GM18520 (cell line): ENCODE results near the gene FUT8.
A peak's percentile ranks its signal among the peaks of the same experiment; 100 is the strongest.
"Not testable (repeated sequence)": the region's sequence is repeated elsewhere in the genome, so short reads cannot be mapped to it uniquely, and the experiment has no call there.

Source experiments
- ATAC-seq: cut with Tn5 transposase; IDR thresholded peaks from one replicate; pipeline ENCODE4 v1.9.1; 2021; ENCODE audit not compliant: unreplicated experiment

The FUT8 gene

GRCh38 chr14:65449647-65450046, 37.1 kb downstream of the FUT8 start:
- no peak for ATAC-seq

DNA sequence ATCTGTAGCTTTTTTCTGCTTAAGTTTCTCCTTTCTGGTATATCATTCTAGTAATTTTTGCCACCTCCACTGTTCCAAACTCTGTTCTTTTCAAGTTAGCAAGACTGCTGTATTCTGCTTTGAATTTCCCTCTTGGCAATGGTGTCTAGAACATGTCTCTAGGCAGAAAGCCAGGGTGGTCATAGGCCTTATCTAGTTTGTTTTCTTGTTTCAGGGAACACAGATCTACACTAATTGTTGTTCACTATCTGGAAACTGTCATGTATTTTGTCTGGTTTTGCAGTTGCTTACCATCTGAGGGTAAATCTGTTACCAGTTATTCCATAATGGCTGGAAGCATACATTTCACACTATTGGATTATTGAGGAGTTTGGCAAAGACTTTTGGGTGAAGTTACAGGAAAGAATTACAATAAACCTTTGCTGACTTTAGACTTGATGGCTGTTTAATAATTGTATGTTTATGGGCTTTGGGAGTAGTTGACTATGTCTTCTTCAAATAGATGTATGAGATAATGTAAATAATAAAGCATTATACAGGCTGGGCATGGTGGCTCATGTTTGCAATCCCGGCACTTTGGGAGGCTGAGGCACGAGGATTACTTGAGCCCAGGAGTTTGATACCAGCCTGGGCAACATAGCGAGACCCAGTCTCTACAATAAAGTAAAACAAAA, 41.4 kb downstream of the FUT8 start:
- ATAC-seq: no peak

DNA sequence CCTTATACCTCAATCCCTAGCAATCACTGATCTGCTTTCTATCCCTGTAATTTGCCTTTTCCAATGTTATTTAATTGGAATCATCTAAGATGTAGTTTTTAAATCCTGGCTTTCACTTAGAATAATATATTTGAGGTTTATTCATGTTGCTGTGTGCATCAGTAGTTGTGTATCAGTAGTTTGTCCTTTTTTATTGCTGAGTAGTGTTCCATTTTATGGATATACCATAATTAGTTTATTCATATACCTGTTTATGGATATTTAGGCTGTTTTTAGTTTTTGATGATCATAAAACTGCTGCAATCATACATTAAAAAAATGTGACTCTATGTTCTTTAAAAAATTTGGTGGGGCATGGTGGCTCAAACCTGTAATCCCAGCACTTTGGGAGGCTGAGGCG, 43.7 kb downstream of the FUT8 start:
- ATAC-seq: no peak

DNA sequence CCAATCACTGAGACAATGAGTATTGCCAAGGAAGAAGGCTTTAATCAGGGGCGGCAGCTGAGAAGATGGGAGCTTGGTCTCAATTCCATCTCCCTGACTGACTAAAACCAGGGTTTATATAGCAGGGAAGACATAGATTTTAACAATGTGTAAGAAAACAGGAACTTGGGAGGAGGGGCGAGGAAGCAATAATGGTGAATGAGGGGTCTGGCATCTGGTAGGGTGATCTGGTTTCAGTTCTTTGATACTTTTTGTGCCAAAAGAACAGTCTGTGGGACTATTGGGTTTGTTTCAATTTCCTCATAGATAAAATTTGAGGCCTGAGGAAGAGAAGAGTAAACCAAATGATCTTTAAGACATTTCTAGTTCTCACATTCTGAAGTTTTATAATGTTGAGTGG, 49.2 kb downstream of the FUT8 start:
- ATAC-seq: no peak

DNA sequence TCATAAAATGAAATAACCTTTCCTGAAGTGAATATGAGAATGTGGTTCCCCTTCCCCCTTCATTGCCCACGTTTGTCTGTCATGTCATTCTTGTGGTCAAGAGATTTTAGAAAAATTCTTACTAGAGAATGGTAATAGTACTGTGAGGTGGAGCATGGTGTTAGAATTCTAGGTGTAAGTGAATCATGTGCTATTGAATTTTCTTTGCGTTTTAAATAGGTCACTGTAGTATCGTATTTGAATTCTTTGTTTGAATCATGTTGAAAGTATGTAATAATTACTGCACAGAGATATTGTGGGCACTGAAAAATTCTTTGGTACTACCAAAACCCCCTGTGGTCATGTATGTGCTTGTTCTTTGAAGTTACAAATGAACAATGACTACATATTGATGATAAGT, 49.9 kb downstream of the FUT8 start:
- peak; percentile 73 for ATAC-seq

- no peak for ATAC-seq
Observed at GRCh38 chr14:65465584-65465983, 53.1 kb downstream of the FUT8 start.

- not testable (repeated sequence) for ATAC-seq
Observed at GRCh38 chr14:65467926-65468325, 55.4 kb downstream of the FUT8 start.

GRCh38 chr14:65469903-65470302, 57.4 kb downstream of the FUT8 start:
- no peak for ATAC-seq

- ATAC-seq: no peak
Observed at GRCh38 chr14:65470404-65470880, 57.9 kb downstream of the FUT8 start.

DNA sequence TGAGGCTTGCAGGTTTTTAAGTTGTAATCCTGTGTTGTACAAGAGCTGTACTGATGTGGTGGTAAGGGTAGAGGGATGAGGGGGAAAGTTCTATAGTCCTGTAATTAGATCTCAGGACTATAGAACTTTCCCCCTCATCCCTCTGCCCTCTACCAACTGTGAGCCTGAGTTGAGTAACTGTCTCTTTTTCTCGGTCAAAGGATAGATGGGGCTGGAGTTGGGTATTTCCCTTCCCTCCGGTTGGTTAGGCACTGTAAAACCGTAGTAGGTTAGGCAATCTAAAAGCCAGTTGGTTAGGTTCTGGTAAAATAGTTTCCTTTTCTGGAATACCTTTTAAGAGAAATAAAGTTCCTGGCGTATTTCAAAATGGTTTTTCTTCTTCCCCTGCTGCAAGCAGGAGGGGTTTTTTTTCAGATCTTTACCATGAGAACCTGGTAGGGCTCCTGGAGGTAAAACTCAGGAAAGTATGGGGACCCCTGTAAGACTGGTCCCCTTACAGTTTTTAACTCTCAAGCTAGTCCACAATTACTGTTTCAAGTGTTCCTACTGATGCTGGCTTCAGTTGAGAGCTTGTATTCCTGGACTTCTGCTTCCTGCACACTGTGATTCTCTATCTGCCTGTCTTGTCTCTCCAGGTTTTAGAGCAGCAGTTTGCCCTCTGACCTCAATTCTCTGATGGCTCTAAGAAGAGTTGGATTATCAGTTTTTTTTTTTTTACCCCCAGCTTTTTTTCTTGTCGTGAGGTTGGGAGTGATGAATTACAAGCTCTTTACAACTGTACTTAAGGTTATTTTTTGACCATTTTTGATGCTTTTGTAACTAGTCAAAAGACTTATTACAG, 58.7 kb downstream of the FUT8 start:
- ATAC-seq: peak; percentile 77

GRCh38 chr14:65472189-65472588, 59.7 kb downstream of the FUT8 start:
- no peak for ATAC-seq

GRCh38 chr14:65476273-65476941, 63.9 kb downstream of the FUT8 start:
- ATAC-seq: peak; percentile 63

DNA sequence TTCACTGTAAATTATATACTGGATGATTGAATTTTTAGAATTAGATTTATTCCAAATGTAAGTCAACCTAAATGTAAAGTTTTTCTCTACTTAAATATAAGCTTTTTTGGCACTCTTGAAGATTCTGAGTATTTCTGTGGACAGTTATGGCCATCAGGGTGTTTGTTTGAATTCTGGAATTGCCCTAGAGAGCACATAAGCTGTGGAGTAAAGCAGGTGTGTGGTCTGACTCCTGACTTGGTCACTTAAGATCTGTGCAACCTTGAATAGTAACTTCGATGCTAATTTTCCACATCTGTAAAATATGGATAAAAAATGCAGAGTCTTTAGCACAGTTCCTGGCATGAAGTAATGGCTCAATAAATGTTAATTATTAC, 64.4 kb downstream of the FUT8 start:
- no peak for ATAC-seq

DNA sequence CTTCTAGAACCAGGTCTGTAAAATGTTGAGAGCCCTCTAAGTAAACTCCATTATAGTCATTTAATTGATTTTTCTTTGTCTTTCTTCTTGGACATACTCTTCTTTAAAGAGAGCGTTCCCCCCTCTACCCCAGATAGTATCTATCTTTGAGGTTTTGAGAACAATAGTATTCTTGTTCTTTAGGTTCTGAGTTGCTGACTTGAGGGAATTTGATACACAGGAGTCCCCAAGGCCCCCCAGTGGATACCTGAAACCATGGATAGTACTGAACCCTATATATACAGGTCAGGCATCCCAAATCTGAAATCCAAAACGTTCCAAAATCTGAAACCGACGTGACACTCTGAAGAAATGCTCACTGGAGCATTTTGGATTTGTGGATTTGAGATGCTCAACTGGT, 65.5 kb downstream of the FUT8 start:
- ATAC-seq: no peak

DNA sequence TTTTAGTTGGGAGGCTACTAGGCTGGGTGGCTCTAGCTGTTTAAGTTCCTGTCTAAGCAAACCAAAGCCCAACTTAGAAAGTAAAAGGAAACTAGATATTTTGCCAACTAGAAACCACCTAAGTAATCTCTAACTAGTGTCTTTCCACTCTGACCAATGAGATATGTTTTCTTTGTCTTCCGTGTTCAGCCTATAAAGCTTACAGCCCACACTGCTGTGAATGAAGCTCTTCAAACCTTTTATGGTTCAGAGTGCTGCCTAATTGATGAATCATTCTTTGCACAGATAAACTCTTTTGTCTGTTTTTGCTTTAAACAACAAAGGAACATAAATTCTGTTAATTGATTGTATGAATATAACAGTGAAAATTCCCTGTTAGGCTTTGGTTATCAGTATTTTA, 66.1 kb downstream of the FUT8 start:
- ATAC-seq: peak; percentile 33

DNA sequence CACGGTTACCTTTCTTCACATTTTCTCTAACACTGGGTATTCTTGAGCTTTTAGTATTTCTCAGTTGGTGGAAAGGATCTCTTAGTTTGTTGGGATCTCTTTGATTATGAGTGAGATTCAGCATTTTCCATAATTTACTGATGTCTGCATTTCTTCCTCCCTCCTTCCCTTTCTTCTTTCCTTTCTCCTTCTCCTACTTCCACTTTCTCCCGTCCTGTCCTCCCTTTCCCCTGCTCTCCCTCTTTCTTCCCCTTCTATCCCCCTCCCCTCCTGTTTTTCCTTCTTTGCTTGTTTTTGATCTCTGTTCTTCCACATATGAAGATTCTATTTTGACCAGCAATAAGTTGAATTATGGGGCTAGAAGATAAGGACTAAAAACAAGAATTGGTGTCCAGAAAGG, 66.9 kb downstream of the FUT8 start:
- no peak for ATAC-seq

DNA sequence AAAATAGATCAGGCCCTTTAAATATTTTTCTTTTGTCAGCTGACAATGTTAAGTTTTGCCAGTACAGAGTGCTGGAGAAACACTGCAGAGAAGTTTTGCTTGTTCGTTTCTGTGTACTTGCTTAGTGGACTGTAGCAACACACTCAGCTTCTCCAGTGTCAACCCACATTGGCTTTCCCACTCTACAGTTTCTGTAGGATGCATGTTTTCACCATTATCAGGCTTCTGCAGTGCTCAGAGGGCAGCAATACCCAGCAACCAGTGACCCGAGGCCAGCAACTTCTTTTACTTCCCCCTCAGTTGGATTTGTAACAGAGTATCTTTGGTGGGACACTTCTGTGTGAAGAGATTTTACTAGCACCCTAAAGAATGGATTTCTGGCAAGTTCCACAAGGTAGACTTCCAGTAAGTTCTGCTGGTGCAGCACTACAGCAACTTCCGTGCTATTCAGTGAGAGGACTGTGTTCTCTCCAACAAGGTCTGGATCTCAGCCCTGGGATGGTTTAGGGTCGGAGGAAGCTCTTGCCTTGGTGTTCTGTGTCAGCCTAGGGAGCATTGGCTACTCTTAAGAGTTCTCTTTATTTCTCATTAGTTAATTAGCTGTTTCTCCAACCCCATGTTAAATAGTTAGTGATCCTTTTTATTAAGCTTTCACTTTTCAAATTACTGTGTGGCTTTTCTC, 70.4 kb downstream of the FUT8 start:
- ATAC-seq: no peak

DNA sequence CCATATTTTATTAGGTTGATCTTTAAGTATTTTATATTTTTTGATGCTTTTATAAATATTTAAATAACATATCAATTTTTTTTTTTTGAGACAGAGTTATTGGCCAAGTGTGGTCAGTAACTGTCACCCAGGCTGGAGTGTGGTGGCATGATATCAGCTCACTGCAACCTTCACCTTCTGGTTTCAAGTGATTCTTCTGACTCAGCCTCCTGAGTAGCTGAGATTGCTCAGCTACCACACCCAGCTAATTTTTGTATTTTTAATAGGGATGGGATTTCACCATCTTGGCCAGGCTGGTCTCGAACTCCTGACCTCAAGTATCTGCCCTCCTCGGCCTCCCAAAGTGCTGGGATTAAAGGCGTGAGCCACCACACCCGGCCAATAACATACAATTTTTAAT, 71.1 kb downstream of the FUT8 start:
- no peak for ATAC-seq

DNA sequence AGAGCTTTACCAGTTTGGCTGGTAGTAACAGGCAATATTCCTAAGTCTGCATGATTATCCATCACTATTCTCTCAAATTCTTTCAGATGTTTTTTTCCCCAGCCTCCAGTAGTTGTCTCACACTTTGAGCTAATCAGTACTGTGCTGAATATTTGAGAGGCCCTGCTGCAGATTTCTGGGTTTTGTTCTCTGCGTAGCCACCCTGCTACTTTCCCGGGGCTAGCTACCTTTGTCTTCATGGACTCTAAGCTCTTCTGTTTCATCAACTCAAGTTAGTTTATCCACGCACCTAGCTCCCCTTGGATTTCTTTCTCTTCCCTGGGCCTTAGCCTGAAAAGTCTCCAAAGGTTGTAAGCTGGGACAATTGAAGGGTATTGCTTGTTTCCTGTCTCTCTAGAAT, 73.0 kb downstream of the FUT8 start:
- no peak for ATAC-seq

GRCh38 chr14:65486863-65487262, 74.3 kb downstream of the FUT8 start:
- ATAC-seq: no peak

- no peak for ATAC-seq
Observed at GRCh38 chr14:65487783-65488494, 75.4 kb downstream of the FUT8 start.
